ENCODE results near the gene MT1F. TPM values are rescaled to one million over a fixed set of nuclear protein-coding genes. Genes with fewer than 3 reads are reported as not detected.
A peak's percentile ranks its signal among the peaks of the same experiment; 100 is the strongest.

MT1F gene
- total RNA-seq, 1 experiment from 2014 or later: 7.3 TPM

DNA sequence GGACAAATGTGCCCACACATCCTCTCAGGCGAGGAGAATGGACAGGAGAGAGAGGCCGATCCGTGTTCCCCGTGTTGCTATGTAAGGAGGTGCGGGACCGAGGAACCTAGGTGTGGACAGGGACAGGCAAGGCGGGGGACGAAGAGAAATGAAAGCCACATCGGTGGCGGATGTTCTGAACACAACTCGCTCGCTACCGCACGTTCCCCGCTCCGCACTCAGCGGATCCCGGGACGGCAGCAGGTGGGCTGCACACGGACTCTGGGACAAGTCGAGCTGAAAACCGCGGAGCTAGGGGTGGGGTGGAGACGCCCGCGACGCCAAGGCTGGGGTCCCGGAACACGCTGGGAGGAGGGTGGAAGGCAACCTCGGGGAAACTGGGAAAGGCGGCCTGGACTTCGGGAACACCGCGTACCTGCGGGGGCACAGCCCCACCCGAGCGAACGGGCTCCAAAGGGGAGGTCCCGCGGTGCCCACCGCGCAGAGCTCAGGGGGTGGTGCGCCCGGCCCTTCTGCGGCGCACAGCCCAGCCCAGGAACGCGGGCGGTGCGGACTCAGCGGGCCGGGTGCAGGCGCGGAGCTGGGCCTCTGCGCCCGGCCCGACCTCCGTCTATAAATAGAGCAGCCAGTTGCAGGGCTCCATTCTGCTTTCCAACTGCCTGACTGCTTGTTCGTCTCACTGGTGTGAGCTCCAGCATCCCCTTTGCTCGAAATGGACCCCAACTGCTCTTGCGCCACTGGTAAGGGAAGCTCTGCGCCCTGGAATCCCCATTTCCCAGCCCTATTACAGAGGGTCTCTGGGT lies 32.4 kb upstream of the MT1F start, which contains the start of gene MT1E:
TSS of gene MT1E (plus strand) at position 642 of the 803 bp plus-strand sequence. CDS start at position 713, 71 bp downstream.
- BruUV-seq (replicated peaks): TSS peak; percentile 95
- Histone ChIP-seq H3K9me3 (ENCODE audit: control insufficient read depth in 1 of 2, insufficient read depth in 1 of 2, low read depth in 1 of 2, low read length in 2 of 2) (no peaks in the 10 kb centered on the region), H4K20me1 (ENCODE audit: insufficient read depth) (no peaks in the 10 kb centered on the region), H3K9me2 (ENCODE audit: insufficient read depth) (no peaks in the 10 kb centered on the region), H3K4me3 (replicated peaks in 1 of 2; ENCODE audit: low read depth in 1 of 2, low read length in 2 of 2) (peak within 1 kb of the TSS; percentile 66 to 72), H3K4me2 (ENCODE audit: low read length) (peak within 1 kb of the TSS; percentile 88), H2AFZ (ENCODE audit: low read depth, low read length, poor library complexity, severe bottlenecking) (no peak within 1 kb of the TSS), H3K27me3 (ENCODE audit: insufficient read depth, low read length) (no peaks in the 10 kb centered on the region), H3K79me2 (ENCODE audit: insufficient read depth, low read length) (peaks cover 12% of the 10 kb centered on the region), H3K4me1 (ENCODE audit: control insufficient read depth in 1 of 2, insufficient read depth in 2 of 2, low read length in 2 of 2) (peaks cover 12 to 43% of the 10 kb centered on the region in 2 experiments), H3K9ac (ENCODE audit: low read length) (peak within 1 kb of the TSS; percentile 87), H3K36me3 (ENCODE audit: control insufficient read depth in 1 of 2, insufficient read depth in 2 of 2, low read length in 2 of 2) (no peaks in the 10 kb centered on the region), H3K27ac (ENCODE audit: low read depth, low read length) (peak within 1 kb of the TSS; percentile 97)
- ChIA-PET RAD21 (ENCODE audit: low non-redundant PET in 1 of 2, low total read pairs in 2 of 2, uncharacterized antibody in 2 of 2, unreplicated experiment in 2 of 2) (interaction anchor here (0.7 to 2.7 kb wide), 11 partner anchors 14 to 77 kb away, joined by 3 to 7 read pairs (median 4); partner anchors contain the start of gene MT2A (in 1 of the 2)), CTCF (interaction anchor here (0.6 to 2.8 kb wide), 6 partner anchors 12 to 78 kb away, joined by 3 to 7 read pairs (median 3); no protein-coding TSS in a partner anchor), POLR2A (interaction anchor here (0.8 to 9.4 kb wide), 20 partner anchors 8 to 306 kb away, joined by 3 to 344 read pairs (median 4); partner anchors contain the start of genes MT1F, MT1X, MT2A and NUDT21)
- TF ChIP-seq, protein P1, sequence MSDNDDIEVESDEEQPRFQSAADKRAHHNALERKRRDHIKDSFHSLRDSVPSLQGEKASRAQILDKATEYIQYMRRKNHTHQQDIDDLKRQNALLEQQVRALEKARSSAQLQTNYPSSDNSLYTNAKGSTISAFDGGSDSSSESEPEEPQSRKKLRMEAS (IDR thresholded peaks at IDR 0.05): peak; percentile 51; the same call in 1 of the 2 replicates
- TF ChIP-seq POLR2AphosphoS5 (IDR thresholded peaks at IDR 0.05; ENCODE audit: low read depth, low read length) (peak; percentile 100), ZFX (IDR thresholded peaks at IDR 0.05) (peak; percentile 54), SIN3A (IDR thresholded peaks at IDR 0.05; ENCODE audit: low read depth) (peak; percentile 79), SP1 (IDR thresholded peaks at IDR 0.05; ENCODE audit: low read depth) (peak; percentile 57), YY1 (IDR thresholded peaks at IDR 0.05; ENCODE audit: extremely low read depth, insufficient replicate concordance, low read depth, low read length) (peak; percentile 57), EZH2 (IDR thresholded peaks at IDR 0.05) (no peak), CBX3 (IDR thresholded peaks at IDR 0.05; ENCODE audit: low read depth) (no peak; the same call in 1 of the 2 replicates), SRF (IDR thresholded peaks at IDR 0.05; ENCODE audit: low read depth) (no peak), POLR2A (IDR thresholded peaks at IDR 0.05; ENCODE audit: borderline replicate concordance, extremely low read depth, insufficient read depth, insufficient read length) (peak; percentile 98), TCF7L2 (IDR thresholded peaks at IDR 0.05; ENCODE audit: borderline replicate concordance, extremely low read depth, insufficient read depth, insufficient read length) (peak; percentile 32)
- TF ChIP-seq, protein P2, sequence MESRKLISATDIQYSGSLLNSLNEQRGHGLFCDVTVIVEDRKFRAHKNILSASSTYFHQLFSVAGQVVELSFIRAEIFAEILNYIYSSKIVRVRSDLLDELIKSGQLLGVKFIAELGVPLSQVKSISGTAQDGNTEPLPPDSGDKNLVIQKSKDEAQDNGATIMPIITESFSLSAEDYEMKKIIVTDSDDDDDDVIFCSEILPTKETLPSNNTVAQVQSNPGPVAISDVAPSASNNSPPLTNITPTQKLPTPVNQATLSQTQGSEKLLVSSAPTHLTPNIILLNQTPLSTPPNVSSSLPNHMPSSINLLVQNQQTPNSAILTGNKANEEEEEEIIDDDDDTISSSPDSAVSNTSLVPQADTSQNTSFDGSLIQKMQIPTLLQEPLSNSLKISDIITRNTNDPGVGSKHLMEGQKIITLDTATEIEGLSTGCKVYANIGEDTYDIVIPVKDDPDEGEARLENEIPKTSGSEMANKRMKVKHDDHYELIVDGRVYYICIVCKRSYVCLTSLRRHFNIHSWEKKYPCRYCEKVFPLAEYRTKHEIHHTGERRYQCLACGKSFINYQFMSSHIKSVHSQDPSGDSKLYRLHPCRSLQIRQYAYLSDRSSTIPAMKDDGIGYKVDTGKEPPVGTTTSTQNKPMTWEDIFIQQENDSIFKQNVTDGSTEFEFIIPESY (IDR thresholded peaks at IDR 0.05; ENCODE audit: extremely low read depth, insufficient replicate concordance, low read length): peak; percentile 13
- DNase-seq (ENCODE audit: low read depth, low spot score) (peak; percentile 77), ATAC-seq (peak; percentile 86)
- intact Hi-C loops (cut with micrococcal nuclease): loop anchor here (1.0 to 5.0 kb wide), 2 partner anchors 17 to 57 kb away; partner anchors contain the start of genes MT1X and MT2A

Data from HCT116 (cell line).